HepG2 (cell line): Measurements from ENCODE around the gene NUDCD3. TPM values are rescaled to one million over a fixed set of nuclear protein-coding genes. Genes with fewer than 3 reads are reported as not detected.

Experiments
- CENPX ChIP-seq: sonication (generic); formaldehyde crosslinking; IDR thresholded peaks from 2 replicates; pipeline ENCODE4 v1.9.0; 2021; ENCODE audit warnings: mild to moderate bottlenecking, missing genetic modification reagents, moderate library complexity
- CHD2 ChIP-seq: IDR thresholded peaks from 2 replicates; pipeline ENCODE4 v1.6.1; 2011; ENCODE audit warnings: low read depth, low read length, improper control_type of control experiment
- ELF4 ChIP-seq: sonication (generic); formaldehyde crosslinking; IDR thresholded peaks from 2 replicates; pipeline ENCODE4 v1.5.0; 2020; ENCODE audit warnings: missing genetic modification reagents, mild to moderate bottlenecking, moderate library complexity, borderline replicate concordance
- GATAD2A ChIP-seq: IDR thresholded peaks from 2 replicates; pipeline ENCODE4 v1.6.1; 2016
- KLF16 ChIP-seq, 2 experiments: sonication (generic) in 1 of 2; formaldehyde crosslinking in 1 of 2; IDR thresholded peaks; 2 replicates each; pipeline versions ENCODE4 v1.6.1 to v1.8.0; 2016 to 2023; ENCODE audit warnings: missing genetic modification reagents in 2 of 2, missing compliant biosample characterization in 1 of 2
- MTF2 ChIP-seq: sonication (generic); formaldehyde crosslinking; IDR thresholded peaks from 2 replicates; pipeline ENCODE4 v1.5.0; 2020; ENCODE audit warnings: missing genetic modification reagents, borderline replicate concordance
- NFATC3 ChIP-seq: sonication (generic); formaldehyde crosslinking; IDR thresholded peaks from 2 replicates; pipeline ENCODE4 v1.5.1; 2020; ENCODE audit warnings: mild to moderate bottlenecking, missing genetic modification reagents
- NPAS2 ChIP-seq: sonication (generic); formaldehyde crosslinking; IDR thresholded peaks from 2 replicates; pipeline ENCODE4 v1.8.0; 2022; ENCODE audit warnings: mild to moderate bottlenecking, missing genetic modification reagents, borderline replicate concordance
- SP140L ChIP-seq: sonication (generic); formaldehyde crosslinking; IDR thresholded peaks from 2 replicates; pipeline ENCODE4 v1.4.0; 2020; ENCODE audit warnings: missing genetic modification reagents, borderline replicate concordance
- TEAD2 ChIP-seq: sonication (generic); formaldehyde crosslinking; IDR thresholded peaks from 2 replicates; pipeline ENCODE4 v1.9.0; 2021; ENCODE audit warnings: missing genetic modification reagents
- TRAFD1 ChIP-seq: sonication (generic); formaldehyde crosslinking; IDR thresholded peaks from 2 replicates; pipeline ENCODE4 v1.5.1; 2020; ENCODE audit warnings: missing genetic modification reagents, mild to moderate bottlenecking, borderline replicate concordance
- USF2 ChIP-seq, 2 experiments: sonication (generic) in 1 of 2; formaldehyde crosslinking in 1 of 2; IDR thresholded peaks; 2 replicates each; pipeline versions ENCODE4 v1.5.1 to v1.6.1; 2011 to 2020; ENCODE audit warnings: borderline replicate concordance in 1 of 2, low read depth in 1 of 2, low read length in 1 of 2, mild to moderate bottlenecking in 1 of 2, missing genetic modification reagents in 1 of 2, moderate library complexity in 1 of 2
- YEATS4 ChIP-seq: sonication (generic); formaldehyde crosslinking; IDR thresholded peaks from 2 replicates; pipeline ENCODE4 v1.4.0; 2020; ENCODE audit warnings: missing genetic modification reagents, borderline replicate concordance
- ZBTB7A ChIP-seq: sonication (generic); formaldehyde crosslinking; IDR thresholded peaks from 2 replicates; pipeline ENCODE4 v1.8.0; 2022; ENCODE audit warnings: mild to moderate bottlenecking, missing genetic modification reagents
- ZC3H13 ChIP-seq: sonication (generic); formaldehyde crosslinking; IDR thresholded peaks from 2 replicates; pipeline ENCODE4 v1.8.1; 2023; ENCODE audit warnings: mild to moderate bottlenecking, missing genetic modification reagents, moderate library complexity
- ZNF121 ChIP-seq: sonication (generic); formaldehyde crosslinking; IDR thresholded peaks from 2 replicates; pipeline ENCODE4 v1.5.0; 2020; ENCODE audit warnings: mild to moderate bottlenecking, missing genetic modification reagents
- ZNF160 ChIP-seq: sonication (generic); formaldehyde crosslinking; IDR thresholded peaks from 2 replicates; pipeline ENCODE4 v1.8.0; 2022; ENCODE audit warnings: mild to moderate bottlenecking, inconsistent platforms, missing genetic modification reagents
- ZNF510 ChIP-seq: sonication (generic); formaldehyde crosslinking; IDR thresholded peaks from 2 replicates; pipeline ENCODE4 v1.4.0; 2020; ENCODE audit warnings: low read depth, mild to moderate bottlenecking, missing genetic modification reagents
- ZNF512 ChIP-seq: sonication (generic); formaldehyde crosslinking; IDR thresholded peaks from 2 replicates; pipeline ENCODE4 v1.4.0; 2020; ENCODE audit warnings: mild to moderate bottlenecking, missing genetic modification reagents
- ZNF639 ChIP-seq: conservative IDR thresholded peaks from 2 replicates; pipeline ENCODE4 v1.6.1; 2018; ENCODE audit warnings: missing genetic modification reagents
- polyA plus RNA-seq, 8 experiments: library from polyadenylated mRNA; depleted of rRNA in 3 of 8; stranded (reverse) in 7 of 8; unstranded in 1 of 8; fragments of >200 nt; fragmentation: Illumina TruSeq in 4 of 8; extraction: Trizol in 4 of 8; gene quantifications; 2 replicates each; pipeline versions ENCODE4 v1.2.1 to v1.2.3, GENCODE V29; 2011 to 2016; ENCODE audit warnings: low read depth in 4 of 8, missing spikeins in 1 of 8, mixed read lengths in 1 of 8; ENCODE audit not compliant: insufficient read depth in 1 of 8
- total RNA-seq, 5 experiments: library from RNA; depleted of rRNA; stranded (reverse); fragments of >200 nt; fragmentation: Illumina TruSeq; extraction: Trizol; gene quantifications; 2 replicates each; pipeline ENCODE4 v1.2.3, GENCODE V29; 2016; ENCODE audit warnings: low read depth in 1 of 5

NUDCD3 gene
- total and polyA plus RNA-seq, 2 of the 13 experiments (the other 11 are each of a cell fraction or from before 2014, with no cell fraction given): 20.8 to 49.9 TPM

- no peak for TF ChIP-seq TRAFD1 (CRISPR knock-in tag)
- no peak; the same call in 1 of the 2 replicates for TF ChIP-seq ZNF121 (CRISPR knock-in tag)
- TF ChIP-seq USF2 (IDR thresholded peaks at IDR 0.05; ENCODE audit: low read depth, low read length): peak; percentile 98
- peak; percentile 98 for TF ChIP-seq USF2 (CRISPR knock-in tag; IDR thresholded peaks at IDR 0.05; ENCODE audit: borderline replicate concordance)
- no peak for TF ChIP-seq NPAS2
- TF ChIP-seq SP140L (CRISPR knock-in tag): no peak
- TF ChIP-seq CHD2: no peak
- TF ChIP-seq MTF2: peak; percentile 67; the same call in 1 of the 2 replicates
- no peak; the same call in 1 of the 2 replicates for TF ChIP-seq ZBTB7A (CRISPR knock-in tag)
- TF ChIP-seq ZNF510 (CRISPR knock-in tag): no peak
- TF ChIP-seq TEAD2: no peak
- peak; percentile 66; the same call in 1 of the 2 replicates for TF ChIP-seq ZNF639
- peak; percentile 31; the same call in 1 of the 2 replicates for TF ChIP-seq GATAD2A (CRISPR knock-in tag)
- 0 out of 2 replicates have a peak, but pooled peaks have one; percentile 37 for TF ChIP-seq NFATC3
- TF ChIP-seq ZNF512 (CRISPR knock-in tag): no peak
- TF ChIP-seq CENPX (CRISPR knock-in tag): no peak
- peak; percentile 59 for TF ChIP-seq ZC3H13 (CRISPR knock-in tag)
- peak; percentile 49; the same call in 1 of the 2 replicates for TF ChIP-seq ZNF160
- TF ChIP-seq YEATS4 (CRISPR knock-in tag): peak; percentile 90
- peak; percentile 96 for TF ChIP-seq ELF4 (CRISPR knock-in tag)
- TF ChIP-seq KLF16 (CRISPR knock-in tag; IDR thresholded peaks at IDR 0.05): peak in 1 of 2 experiments; percentile 81; a peak in 2 of 4 replicates
These were observed at the start of gene NUDCD3 (continued) for GRCh38 chr7:44490351-44491200.
